ENCODE results near the gene DNMT1.

DNA sequence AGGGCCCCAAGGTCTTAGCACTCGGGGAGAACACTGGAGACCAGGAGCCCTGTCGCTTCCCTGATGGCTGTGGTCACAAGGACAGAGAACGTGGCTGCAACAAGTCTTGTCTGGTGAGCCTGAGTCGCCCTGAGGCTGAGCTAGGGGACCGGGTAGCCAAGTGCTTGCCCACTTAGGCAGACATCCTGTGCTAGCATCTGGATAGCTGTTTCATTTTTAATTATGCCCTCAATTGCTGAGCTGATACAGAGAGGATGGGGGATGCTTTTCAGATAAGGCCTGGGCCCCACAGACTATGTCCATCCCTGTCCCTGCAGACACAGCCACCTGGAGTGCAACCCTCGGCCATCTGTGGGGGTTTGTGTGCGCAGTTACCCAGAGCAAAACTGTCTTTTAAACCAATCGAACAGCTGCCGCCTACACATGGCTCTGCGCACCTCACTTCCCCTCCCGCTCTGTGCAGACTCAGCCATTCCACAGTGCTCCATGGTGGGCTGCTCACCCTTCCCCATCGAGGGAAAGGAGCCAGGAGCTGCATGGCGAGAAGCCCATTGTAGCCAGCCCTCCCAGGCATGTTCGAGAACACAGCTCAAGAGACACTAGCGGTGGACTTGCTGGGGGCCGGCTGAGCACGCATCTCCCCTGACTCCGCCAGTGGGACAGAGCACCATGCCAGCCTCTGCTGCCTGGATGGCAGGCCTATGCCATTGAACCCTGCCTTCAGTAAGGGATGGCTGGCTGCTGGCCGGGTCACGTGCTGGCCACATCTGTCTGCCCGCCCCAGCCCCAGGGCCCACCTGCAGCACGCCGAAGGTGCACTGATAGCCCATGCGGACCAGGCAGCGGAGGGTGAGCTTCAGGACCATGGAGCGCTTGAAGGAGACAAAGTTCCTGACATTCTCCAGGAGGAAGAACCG, 55.6 kb downstream of the DNMT1 start:
- TF ChIP-seq, protein P1, sequence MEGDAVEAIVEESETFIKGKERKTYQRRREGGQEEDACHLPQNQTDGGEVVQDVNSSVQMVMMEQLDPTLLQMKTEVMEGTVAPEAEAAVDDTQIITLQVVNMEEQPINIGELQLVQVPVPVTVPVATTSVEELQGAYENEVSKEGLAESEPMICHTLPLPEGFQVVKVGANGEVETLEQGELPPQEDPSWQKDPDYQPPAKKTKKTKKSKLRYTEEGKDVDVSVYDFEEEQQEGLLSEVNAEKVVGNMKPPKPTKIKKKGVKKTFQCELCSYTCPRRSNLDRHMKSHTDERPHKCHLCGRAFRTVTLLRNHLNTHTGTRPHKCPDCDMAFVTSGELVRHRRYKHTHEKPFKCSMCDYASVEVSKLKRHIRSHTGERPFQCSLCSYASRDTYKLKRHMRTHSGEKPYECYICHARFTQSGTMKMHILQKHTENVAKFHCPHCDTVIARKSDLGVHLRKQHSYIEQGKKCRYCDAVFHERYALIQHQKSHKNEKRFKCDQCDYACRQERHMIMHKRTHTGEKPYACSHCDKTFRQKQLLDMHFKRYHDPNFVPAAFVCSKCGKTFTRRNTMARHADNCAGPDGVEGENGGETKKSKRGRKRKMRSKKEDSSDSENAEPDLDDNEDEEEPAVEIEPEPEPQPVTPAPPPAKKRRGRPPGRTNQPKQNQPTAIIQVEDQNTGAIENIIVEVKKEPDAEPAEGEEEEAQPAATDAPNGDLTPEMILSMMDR (optimal IDR thresholded peaks at IDR 0.05 in 1 of 3, IDR thresholded peaks at IDR 0.05 in 1 of 3, conservative IDR thresholded peaks at IDR 0.05 in 1 of 3; ENCODE audit: extremely low read depth in 1 of 3, insufficient read depth in 2 of 3, low read length in 3 of 3): no peak
- TF ChIP-seq EZH2 (IDR thresholded peaks at IDR 0.05; ENCODE audit: low read length): no peak
